Keratinocyte (primary cell): ENCODE data around the gene ENTHD1.

ENCODE experiments used
- EZH2 ChIP-seq: IDR thresholded peaks from one replicate; pipeline ENCODE4 v1.6.1; 2012; ENCODE audit warnings: inconsistent platforms, mild to moderate bottlenecking, low read length, moderate library complexity
- TF ChIP-seq, protein P1 (sequence below), 3 experiments: IDR thresholded peaks in 1 of 3; conservative IDR thresholded peaks in 1 of 3; optimal IDR thresholded peaks in 1 of 3; 2 replicates in 2 of 3; 3 replicates in 1 of 3; pipeline versions ENCODE3 to v1.5.1; 2011; ENCODE audit warnings: low read length in 3 of 3, mild to moderate bottlenecking in 3 of 3, moderate library complexity in 2 of 3, control low read depth in 1 of 3, inconsistent platforms in 1 of 3; ENCODE audit not compliant: insufficient read depth in 2 of 3; ENCODE audit errors: extremely low read depth in 1 of 3

- TF ChIP-seq, protein P1, sequence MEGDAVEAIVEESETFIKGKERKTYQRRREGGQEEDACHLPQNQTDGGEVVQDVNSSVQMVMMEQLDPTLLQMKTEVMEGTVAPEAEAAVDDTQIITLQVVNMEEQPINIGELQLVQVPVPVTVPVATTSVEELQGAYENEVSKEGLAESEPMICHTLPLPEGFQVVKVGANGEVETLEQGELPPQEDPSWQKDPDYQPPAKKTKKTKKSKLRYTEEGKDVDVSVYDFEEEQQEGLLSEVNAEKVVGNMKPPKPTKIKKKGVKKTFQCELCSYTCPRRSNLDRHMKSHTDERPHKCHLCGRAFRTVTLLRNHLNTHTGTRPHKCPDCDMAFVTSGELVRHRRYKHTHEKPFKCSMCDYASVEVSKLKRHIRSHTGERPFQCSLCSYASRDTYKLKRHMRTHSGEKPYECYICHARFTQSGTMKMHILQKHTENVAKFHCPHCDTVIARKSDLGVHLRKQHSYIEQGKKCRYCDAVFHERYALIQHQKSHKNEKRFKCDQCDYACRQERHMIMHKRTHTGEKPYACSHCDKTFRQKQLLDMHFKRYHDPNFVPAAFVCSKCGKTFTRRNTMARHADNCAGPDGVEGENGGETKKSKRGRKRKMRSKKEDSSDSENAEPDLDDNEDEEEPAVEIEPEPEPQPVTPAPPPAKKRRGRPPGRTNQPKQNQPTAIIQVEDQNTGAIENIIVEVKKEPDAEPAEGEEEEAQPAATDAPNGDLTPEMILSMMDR (optimal IDR thresholded peaks at IDR 0.05 in 1 of 3, IDR thresholded peaks at IDR 0.05 in 1 of 3, conservative IDR thresholded peaks at IDR 0.05 in 1 of 3; ENCODE audit: extremely low read depth in 1 of 3, insufficient read depth in 2 of 3, low read length in 3 of 3) = no peak
- no peak for TF ChIP-seq EZH2
Observed at GRCh38 chr22:39722032-39722325, 171.6 kb downstream of the ENTHD1 start.
